Ammon's horn (tissue), 1 donor: ENCODE data around the gene CROCC.
"Not testable (repeated sequence)": the region's sequence is repeated elsewhere in the genome, so short reads cannot be mapped to it uniquely, and the experiment has no call there.

Experiments
- DNase-seq: peaks from one replicate; pipeline ENCODE4 v3.0.0-alpha.2; 2016; ENCODE audit warnings: low spot score

CROCC gene

GRCh38 chr1:16921391-16922185 lies at the start of gene CROCC:
CROCC (plus strand) TSS chr1:16921931; CDS start chr1:16922019, 88 bp downstream.
- DNase-seq = no peak

GRCh38 chr1:16872152-16873075 lies 49.3 kb upstream of the CROCC start:
- peak; percentile 57 for DNase-seq

GRCh38 chr1:16873076-16873879 lies 48.5 kb upstream of the CROCC start:
- peak; percentile 65 for DNase-seq

- not testable (repeated sequence) for DNase-seq
Observed at GRCh38 chr1:16874968-16875765, 46.6 kb upstream of the CROCC start.

GRCh38 chr1:16881742-16882141 lies 40.0 kb upstream of the CROCC start:
- DNase-seq = not testable (repeated sequence)

- no peak for DNase-seq
Observed at GRCh38 chr1:16882986-16883385, 38.7 kb upstream of the CROCC start.

GRCh38 chr1:16884487-16884886 lies 37.2 kb upstream of the CROCC start:
- not testable (repeated sequence) for DNase-seq

GRCh38 chr1:16886860-16887605 lies 34.7 kb upstream of the CROCC start:
- DNase-seq = no peak

GRCh38 chr1:16888860-16889816 lies 32.6 kb upstream of the CROCC start:
- peak; percentile 90 for DNase-seq

- DNase-seq = not testable (repeated sequence)
Observed at GRCh38 chr1:16890539-16891021, 31.2 kb upstream of the CROCC start.

GRCh38 chr1:16891057-16891456 lies 30.7 kb upstream of the CROCC start:
- not testable (repeated sequence) for DNase-seq

- not testable (repeated sequence) for DNase-seq
Observed at GRCh38 chr1:16892978-16893525, 28.7 kb upstream of the CROCC start.

GRCh38 chr1:16893796-16894195 lies 27.9 kb upstream of the CROCC start:
- not testable (repeated sequence) for DNase-seq

GRCh38 chr1:16894338-16894737 lies 27.4 kb upstream of the CROCC start:
- not testable (repeated sequence) for DNase-seq

- DNase-seq = not testable (repeated sequence)
Observed at GRCh38 chr1:16895233-16895597, 26.5 kb upstream of the CROCC start.

GRCh38 chr1:16895598-16896315 lies 26.0 kb upstream of the CROCC start, which contains the start of gene RNU1-2:
RNU1-2 (plus strand) TSS chr1:16895980.
- DNase-seq = peak; percentile 93

- DNase-seq = peak; percentile 22
Observed at GRCh38 chr1:16896316-16897055, 25.2 kb upstream of the CROCC start.
